ENCODE data around the gene CYTH1.

The CYTH1 gene

GRCh38 chr17:78794864-78795640 lies 13.0 kb upstream of the CYTH1 start:
- no peak overlapping the region for H3K4me3 ChIP-seq (ENCODE audit: low read length)
- DNase-seq (ENCODE audit: low read depth), result no peak
- TF ChIP-seq CTCF (IDR thresholded peaks at IDR 0.05; ENCODE audit: insufficient read depth, low read depth, low read length, missing control alignments), result no peak

- H3K4me3 ChIP-seq (ENCODE audit: low read length), result no peak overlapping the region
- no peak for TF ChIP-seq CTCF (IDR thresholded peaks at IDR 0.05; ENCODE audit: insufficient read depth, low read depth, low read length, missing control alignments)
- DNase-seq (ENCODE audit: low read depth), result no peak
Observed at GRCh38 chr17:78794399-78794798, 12.3 kb upstream of the CYTH1 start.

- no peak for DNase-seq (ENCODE audit: low read depth)
- H3K4me3 ChIP-seq (ENCODE audit: low read length), result no peak overlapping the region
- no peak for TF ChIP-seq CTCF (IDR thresholded peaks at IDR 0.05; ENCODE audit: insufficient read depth, low read depth, low read length, missing control alignments)
Observed at GRCh38 chr17:78793968-78794367, 11.9 kb upstream of the CYTH1 start.

GRCh38 chr17:78793415-78793814 lies 11.3 kb upstream of the CYTH1 start:
- H3K4me3 ChIP-seq (ENCODE audit: low read length), result no peak overlapping the region
- DNase-seq (ENCODE audit: low read depth), result no peak
- TF ChIP-seq CTCF (IDR thresholded peaks at IDR 0.05; ENCODE audit: insufficient read depth, low read depth, low read length, missing control alignments), result no peak

- no peak for DNase-seq (ENCODE audit: low read depth)
- no peak overlapping the region for H3K4me3 ChIP-seq (ENCODE audit: low read length)
- TF ChIP-seq CTCF (IDR thresholded peaks at IDR 0.05; ENCODE audit: insufficient read depth, low read depth, low read length, missing control alignments), result no peak
Observed at GRCh38 chr17:78791840-78792709, 10.0 kb upstream of the CYTH1 start.

- DNase-seq (ENCODE audit: low read depth), result peak; percentile 41
- no peak for TF ChIP-seq CTCF (IDR thresholded peaks at IDR 0.05; ENCODE audit: insufficient read depth, low read depth, low read length, missing control alignments)
Observed at GRCh38 chr17:78790552-78790951, 8.5 kb upstream of the CYTH1 start.

More at GRCh38 chr17:78790552-78790951, 8.5 kb upstream of the CYTH1 start:
- no peak overlapping the region for H3K4me3 ChIP-seq (ENCODE audit: low read length)

Measured in epithelial cell of esophagus (primary cell).